PC-3 (cell line): Measurements from ENCODE around the gene TMEM164. TPM values are rescaled to one million over a fixed set of nuclear protein-coding genes. Genes with fewer than 3 reads are reported as not detected.

Experiments used
- ATAC-seq: fragments of 200-7000 bp; cut with Tn5 transposase; 2 replicates; pipeline ENCODE4 v1.9.1; 2020; ENCODE audit warnings: mild to moderate bottlenecking, moderate library complexity
- BruUV-seq: library from RNA; stranded (reverse); fragments of 400-500 nt; replicated peaks from 2 replicates; lab custom pipeline; 2021; lab: Mats Ljungman, UMichigan
- CTCF ChIA-PET: fragments of 300-600 bp; sonication (Branson Sonifier 250); formaldehyde crosslinking; loops from one replicate; lab custom pipeline; 2022; ENCODE audit warnings: antibody characterized with exemption; lab: Charles Lee
- POLR2A ChIA-PET: fragments of 300-600 bp; sonication (Branson Sonifier 250); formaldehyde crosslinking; loops from one replicate; lab custom pipeline; 2022; ENCODE audit warnings: antibody characterized with exemption; ENCODE audit not compliant: unreplicated experiment; lab: Charles Lee
- DNase-seq: peaks from one replicate; pipeline ENCODE4 v3.0.0-alpha.2; 2015
- H2AFZ ChIP-seq: fragments of 300-600 bp; sonication (generic); 2 replicates; pipeline ENCODE4 v1.6.0; 2016; ENCODE audit warnings: antibody characterized with exemption, low read length
- H3F3A ChIP-seq: fragments of 300-600 bp; sonication (generic); one replicate; pipeline ENCODE4 v1.6.0; 2017; ENCODE audit warnings: antibody characterized with exemption, low read length, control low read depth, mild to moderate bottlenecking; ENCODE audit not compliant: unreplicated experiment
- H3K27ac ChIP-seq: fragments of 300-600 bp; sonication (generic); 2 replicates; pipeline ENCODE4 v1.5.1; 2016; ENCODE audit warnings: mild to moderate bottlenecking, low read length
- H3K27me3 ChIP-seq: fragments of 300-600 bp; sonication (generic); 2 replicates; pipeline ENCODE4 v1.6.1; 2016; ENCODE audit warnings: low read length, mixed read lengths
- H3K36me3 ChIP-seq: fragments of 300-600 bp; sonication (generic); 2 replicates; pipeline ENCODE4 v1.6.1; 2016; ENCODE audit warnings: low read depth, mixed run types, low read length, mixed read lengths
- H3K4me1 ChIP-seq: fragments of 300-600 bp; sonication (generic); 2 replicates; pipeline ENCODE4 v1.5.1; 2016; ENCODE audit warnings: low read length; ENCODE audit not compliant: insufficient read depth
- H3K4me2 ChIP-seq: fragments of 300-600 bp; sonication (generic); 2 replicates; pipeline ENCODE4 v1.6.0; 2016; ENCODE audit warnings: low read length
- H3K4me3 ChIP-seq: fragments of 300-600 bp; sonication (generic); 2 replicates; pipeline ENCODE4 v1.5.1; 2016; ENCODE audit warnings: mild to moderate bottlenecking, low read length, mixed read lengths
- H3K79me2 ChIP-seq: fragments of 300-600 bp; sonication (generic); 2 replicates; pipeline ENCODE4 v1.6.1; 2017; ENCODE audit warnings: low read length, mixed read lengths
- H3K9ac ChIP-seq: fragments of 300-600 bp; sonication (generic); 2 replicates; pipeline ENCODE4 v1.6.0; 2016; ENCODE audit warnings: mild to moderate bottlenecking, low read length
- H3K9me2 ChIP-seq: fragments of 300-600 bp; sonication (generic); replicated peaks from 2 replicates; pipeline ENCODE4 v1.6.1; 2016; ENCODE audit warnings: mixed run types, low read length, mixed read lengths
- H3K9me3 ChIP-seq: fragments of 300-600 bp; sonication (generic); 2 replicates; pipeline ENCODE4 v1.6.1; 2016; ENCODE audit warnings: low read length, mixed read lengths
- H4K20me1 ChIP-seq: fragments of 300-600 bp; sonication (generic); 2 replicates; pipeline ENCODE4 v1.6.1; 2016; ENCODE audit warnings: low read length, mixed read lengths
- CTCF ChIP-seq: fragments of 300-600 bp; sonication (generic); conservative IDR thresholded peaks from 2 replicates; pipeline ENCODE4 v1.5.1; 2017; ENCODE audit warnings: antibody characterized with exemption, low read depth, mild to moderate bottlenecking, low read length
- EZH2 ChIP-seq: fragments of 300-600 bp; sonication (generic); IDR thresholded peaks from one replicate; pipeline ENCODE4 v1.6.1; 2017; ENCODE audit warnings: antibody characterized with exemption, mild to moderate bottlenecking, low read length; ENCODE audit not compliant: unreplicated experiment
- EZH2phosphoT487 ChIP-seq: fragments of 300-600 bp; sonication (generic); IDR thresholded peaks from 2 replicates; pipeline ENCODE4 v1.6.1; 2018; ENCODE audit warnings: mild to moderate bottlenecking, antibody characterized with exemption, low read length, borderline replicate concordance
- intact Hi-C: fragments of 100-400 bp; cut with micrococcal nuclease; formaldehyde crosslinking; loops from 2 replicates; pipeline ENCODE4 v1.9.0; 2023
- total RNA-seq: library from RNA; depleted of rRNA; stranded (reverse); fragments of >200 nt; gene quantifications from 2 replicates; pipeline ENCODE4 v1.2.3, GENCODE V29; 2014

TMEM164 gene
- total RNA-seq, 1 experiment from 2014 or later, result 26.6 TPM

GRCh38 chrX:110000847-110001713 is 1.8 kb upstream of the TMEM164 start:
- Histone ChIP-seq H3K9me2 (no peaks in the 10 kb centered on the region), H3K9me3 (no peaks in the 10 kb centered on the region), H3K4me3 (no peak overlapping the region), H4K20me1 (no peaks in the 10 kb centered on the region), H3K9ac (no peak overlapping the region), H3K36me3 (no peaks in the 10 kb centered on the region), H3K4me1 (peaks cover 25% of the 10 kb centered on the region), H3K4me2 (no peak overlapping the region), H3F3A (no peaks in the 10 kb centered on the region), H3K27me3 (no peaks in the 10 kb centered on the region), H2AFZ (no peak overlapping the region), H3K79me2 (peaks cover 20% of the 10 kb centered on the region), H3K27ac (no peak overlapping the region)
- POLR2A ChIA-PET, result no interaction called here
- no TSS peak for BruUV-seq
- intact Hi-C loops, result loop anchor here (5.0 to 10.0 kb wide), 2 partner anchors 89 to 414 kb away; no protein-coding TSS in a partner anchor
- TF ChIP-seq EZH2phosphoT487, result no peak
- TF ChIP-seq EZH2, result no peak
- no peak for ATAC-seq
- CTCF ChIA-PET, result no interaction called here
- no peak for DNase-seq

GRCh38 chrX:110001740-110002299 is 1.1 kb upstream of the TMEM164 start:
- POLR2A ChIA-PET, result interaction anchor here (0.8 kb wide), 1 partner anchor 287 kb away, joined by 9 read pairs; no protein-coding TSS in a partner anchor
- H3K4me2 ChIP-seq, result peak overlapping the region; percentile 98
- CTCF ChIA-PET, result no interaction called here
- H3K9me3 ChIP-seq, result no peaks in the 10 kb centered on the region
- peak overlapping the region; percentile 90 for H2AFZ ChIP-seq
- no peak for ATAC-seq
- H4K20me1 ChIP-seq, result no peaks in the 10 kb centered on the region
- no peak for DNase-seq
- no peak for TF ChIP-seq EZH2
- TF ChIP-seq CTCF, result no peak
- TF ChIP-seq EZH2phosphoT487, result no peak
- H3K4me1 ChIP-seq, result peaks cover 31% of the 10 kb centered on the region
- H3F3A ChIP-seq, result no peaks in the 10 kb centered on the region
- no peak overlapping the region for H3K27ac ChIP-seq
- intact Hi-C loops, result loop anchor here (5.0 to 10.0 kb wide), 2 partner anchors 90 to 413 kb away; no protein-coding TSS in a partner anchor
- H3K27me3 ChIP-seq, result no peaks in the 10 kb centered on the region
- no peaks in the 10 kb centered on the region for H3K9me2 ChIP-seq
- H3K79me2 ChIP-seq, result peaks cover 25% of the 10 kb centered on the region
- no peaks in the 10 kb centered on the region for H3K36me3 ChIP-seq
- BruUV-seq, result no TSS peak
- peak overlapping the region; percentile 92 for H3K4me3 ChIP-seq
- H3K9ac ChIP-seq, result peak overlapping the region; percentile 74; the same call in 1 of the 2 replicates
